Measurements from ENCODE around the gene TMEM192. TPM values are rescaled to one million over a fixed set of nuclear protein-coding genes. Genes with fewer than 3 reads are reported as not detected.
A peak's percentile ranks its signal among the peaks of the same experiment; 100 is the strongest.

TMEM192 gene
- total RNA-seq, 1 donor from 2014 or later, result 17.6 TPM

GRCh38 chr4:165118256-165118909 lies 5.7 kb upstream of the TMEM192 start:
- Mint-ChIP-seq H3K36me3 (ENCODE audit: unreplicated experiment) (no peaks in the 10 kb centered on the region), H3K27ac (ENCODE audit: unreplicated experiment) (no peak overlapping the region), H3K9me3 (ENCODE audit: unreplicated experiment) (peaks cover 4% of the 10 kb centered on the region), H3K27me3 (ENCODE audit: unreplicated experiment) (no peaks in the 10 kb centered on the region), H3K4me3 (ENCODE audit: unreplicated experiment) (no peak overlapping the region), H3K4me1 (ENCODE audit: unreplicated experiment) (peaks cover 5% of the 10 kb centered on the region)
- DNase-seq (ENCODE audit: extremely low spot score, unreplicated experiment), result no peak
- TF ChIP-seq, protein P1, sequence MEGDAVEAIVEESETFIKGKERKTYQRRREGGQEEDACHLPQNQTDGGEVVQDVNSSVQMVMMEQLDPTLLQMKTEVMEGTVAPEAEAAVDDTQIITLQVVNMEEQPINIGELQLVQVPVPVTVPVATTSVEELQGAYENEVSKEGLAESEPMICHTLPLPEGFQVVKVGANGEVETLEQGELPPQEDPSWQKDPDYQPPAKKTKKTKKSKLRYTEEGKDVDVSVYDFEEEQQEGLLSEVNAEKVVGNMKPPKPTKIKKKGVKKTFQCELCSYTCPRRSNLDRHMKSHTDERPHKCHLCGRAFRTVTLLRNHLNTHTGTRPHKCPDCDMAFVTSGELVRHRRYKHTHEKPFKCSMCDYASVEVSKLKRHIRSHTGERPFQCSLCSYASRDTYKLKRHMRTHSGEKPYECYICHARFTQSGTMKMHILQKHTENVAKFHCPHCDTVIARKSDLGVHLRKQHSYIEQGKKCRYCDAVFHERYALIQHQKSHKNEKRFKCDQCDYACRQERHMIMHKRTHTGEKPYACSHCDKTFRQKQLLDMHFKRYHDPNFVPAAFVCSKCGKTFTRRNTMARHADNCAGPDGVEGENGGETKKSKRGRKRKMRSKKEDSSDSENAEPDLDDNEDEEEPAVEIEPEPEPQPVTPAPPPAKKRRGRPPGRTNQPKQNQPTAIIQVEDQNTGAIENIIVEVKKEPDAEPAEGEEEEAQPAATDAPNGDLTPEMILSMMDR (IDR thresholded peaks at IDR 0.05), result no peak

DNA sequence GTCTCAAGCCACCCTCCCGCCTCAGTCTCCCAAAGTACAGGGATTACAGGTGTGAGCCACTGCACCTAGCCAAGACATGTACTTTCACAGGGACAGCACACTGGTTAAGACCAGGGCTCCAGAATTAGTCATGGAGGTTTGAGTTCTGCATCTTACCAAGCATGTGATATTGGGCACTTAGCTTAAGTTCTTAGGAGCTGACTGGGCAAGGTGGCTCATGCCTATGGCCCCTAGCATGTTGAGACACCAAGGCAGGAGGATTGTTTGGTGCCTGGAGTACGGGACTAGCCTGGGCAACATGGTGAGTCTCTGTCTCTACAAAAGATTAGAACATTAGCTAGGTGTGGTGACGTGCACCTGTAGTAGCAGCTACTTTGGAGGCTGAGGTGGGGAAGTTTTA lies 2.6 kb upstream of the TMEM192 start:
- no peak overlapping the region for H3K4me3 Mint-ChIP-seq (ENCODE audit: unreplicated experiment)
- no peak for DNase-seq (ENCODE audit: extremely low spot score, unreplicated experiment)
- peaks cover 17% of the 10 kb centered on the region for H3K4me1 Mint-ChIP-seq (ENCODE audit: unreplicated experiment)
- H3K9me3 Mint-ChIP-seq (ENCODE audit: unreplicated experiment), result no peaks in the 10 kb centered on the region
- H3K36me3 Mint-ChIP-seq (ENCODE audit: unreplicated experiment), result no peaks in the 10 kb centered on the region
- H3K27ac Mint-ChIP-seq (ENCODE audit: unreplicated experiment), result no peak overlapping the region
- no peaks in the 10 kb centered on the region for H3K27me3 Mint-ChIP-seq (ENCODE audit: unreplicated experiment)
- TF ChIP-seq, protein P1 (IDR thresholded peaks at IDR 0.05), result no peak

DNA sequence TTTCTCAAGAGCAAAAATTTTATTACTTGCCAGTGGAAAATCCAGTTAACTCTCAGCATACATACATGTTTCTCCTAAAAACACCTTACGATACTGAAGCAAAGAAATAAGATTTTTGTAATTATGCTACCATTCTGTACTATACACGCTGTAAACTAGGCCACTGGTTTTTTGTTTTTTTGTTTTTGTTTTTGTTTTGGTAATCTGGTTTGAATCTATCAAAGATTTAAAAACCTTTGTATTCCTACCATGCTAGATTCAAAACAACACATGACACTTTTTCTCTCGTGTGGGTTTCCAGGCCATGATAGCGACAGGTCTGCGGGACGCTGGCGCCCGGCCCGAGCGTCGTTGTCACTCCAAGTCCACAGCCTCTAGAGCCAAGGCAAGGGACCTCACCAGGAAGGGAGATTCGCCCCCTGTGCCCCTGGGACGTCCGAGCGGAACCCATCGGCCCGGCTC lies 723 bp downstream of the TMEM192 start:
- peaks cover 7% of the 10 kb centered on the region for H3K36me3 Mint-ChIP-seq (ENCODE audit: unreplicated experiment)
- TF ChIP-seq, protein P1 (IDR thresholded peaks at IDR 0.05), result no peak
- peak overlapping the region; percentile 95 for H3K4me3 Mint-ChIP-seq (ENCODE audit: unreplicated experiment)
- no peaks in the 10 kb centered on the region for H3K27me3 Mint-ChIP-seq (ENCODE audit: unreplicated experiment)
- peaks cover 17% of the 10 kb centered on the region for H3K4me1 Mint-ChIP-seq (ENCODE audit: unreplicated experiment)
- DNase-seq (ENCODE audit: extremely low spot score, unreplicated experiment), result no peak
- no peaks in the 10 kb centered on the region for H3K9me3 Mint-ChIP-seq (ENCODE audit: unreplicated experiment)
- peak overlapping the region; percentile 68 for H3K27ac Mint-ChIP-seq (ENCODE audit: unreplicated experiment)

DNA sequence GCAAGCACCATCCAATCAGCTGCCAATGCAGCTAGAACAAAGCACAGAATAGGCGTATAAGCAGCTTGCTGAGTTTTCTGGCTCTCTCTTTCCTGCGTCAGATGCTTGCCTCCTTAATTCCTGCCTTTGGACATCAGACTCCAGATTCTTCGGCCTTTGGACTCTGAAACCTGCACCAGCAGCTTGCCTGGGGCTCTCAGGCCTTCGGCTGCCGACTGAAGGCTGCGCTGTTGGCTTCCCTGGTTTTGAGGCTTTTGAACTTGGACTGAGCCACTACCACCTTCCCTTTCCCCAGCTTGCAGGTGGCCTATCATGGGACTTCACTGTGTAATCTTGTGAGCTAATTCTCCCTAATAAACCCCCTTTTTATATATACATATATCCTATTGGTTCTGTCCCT lies 6.1 kb downstream of the TMEM192 start:
- peak; percentile 19 for DNase-seq (ENCODE audit: extremely low spot score, unreplicated experiment)
- no peak overlapping the region for H3K4me3 Mint-ChIP-seq (ENCODE audit: unreplicated experiment)
- H3K36me3 Mint-ChIP-seq (ENCODE audit: unreplicated experiment), result peaks cover 14% of the 10 kb centered on the region
- H3K4me1 Mint-ChIP-seq (ENCODE audit: unreplicated experiment), result peaks cover 3% of the 10 kb centered on the region
- H3K27ac Mint-ChIP-seq (ENCODE audit: unreplicated experiment), result no peak overlapping the region
- H3K27me3 Mint-ChIP-seq (ENCODE audit: unreplicated experiment), result no peaks in the 10 kb centered on the region
- no peaks in the 10 kb centered on the region for H3K9me3 Mint-ChIP-seq (ENCODE audit: unreplicated experiment)
- TF ChIP-seq, protein P1 (IDR thresholded peaks at IDR 0.05), result no peak

- Mint-ChIP-seq H3K9me3 (ENCODE audit: unreplicated experiment) (no peaks in the 10 kb centered on the region), H3K4me3 (ENCODE audit: unreplicated experiment) (no peak overlapping the region), H3K27ac (ENCODE audit: unreplicated experiment) (no peak overlapping the region), H3K27me3 (ENCODE audit: unreplicated experiment) (no peaks in the 10 kb centered on the region), H3K36me3 (ENCODE audit: unreplicated experiment) (peaks cover 15% of the 10 kb centered on the region), H3K4me1 (ENCODE audit: unreplicated experiment) (no peaks in the 10 kb centered on the region)
- TF ChIP-seq, protein P1 (IDR thresholded peaks at IDR 0.05), result no peak
- DNase-seq (ENCODE audit: extremely low spot score, unreplicated experiment), result no peak
These were observed 11.0 kb downstream of the TMEM192 start for GRCh38 chr4:165101641-165102040.

Data from osteocyte (in vitro differentiated cells).